GM20431 (cell line): ENCODE data around the gene CCDC159.
"Not testable (repeated sequence)": the region's sequence is repeated elsewhere in the genome, so short reads cannot be mapped to it uniquely, and the experiment has no call there.

Experiments
- in situ Hi-C: fragments of 300-500 bp; cut with MseI, MboI; formaldehyde crosslinking; loops from one replicate; pipeline ENCODE4 v1.15.0; 2020; ENCODE audit warnings: low sequenced_read_pairs; ENCODE audit not compliant: unreplicated experiment

Gene CCDC159, protein sequence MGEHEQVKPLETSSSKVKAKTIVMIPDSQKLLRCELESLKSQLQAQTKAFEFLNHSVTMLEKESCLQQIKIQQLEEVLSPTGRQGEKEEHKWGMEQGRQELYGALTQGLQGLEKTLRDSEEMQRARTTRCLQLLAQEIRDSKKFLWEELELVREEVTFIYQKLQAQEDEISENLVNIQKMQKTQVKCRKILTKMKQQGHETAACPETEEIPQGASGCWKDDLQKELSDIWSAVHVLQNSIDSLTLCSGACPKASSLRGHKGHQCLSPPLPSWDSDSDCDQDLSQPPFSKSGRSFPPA

DNA sequence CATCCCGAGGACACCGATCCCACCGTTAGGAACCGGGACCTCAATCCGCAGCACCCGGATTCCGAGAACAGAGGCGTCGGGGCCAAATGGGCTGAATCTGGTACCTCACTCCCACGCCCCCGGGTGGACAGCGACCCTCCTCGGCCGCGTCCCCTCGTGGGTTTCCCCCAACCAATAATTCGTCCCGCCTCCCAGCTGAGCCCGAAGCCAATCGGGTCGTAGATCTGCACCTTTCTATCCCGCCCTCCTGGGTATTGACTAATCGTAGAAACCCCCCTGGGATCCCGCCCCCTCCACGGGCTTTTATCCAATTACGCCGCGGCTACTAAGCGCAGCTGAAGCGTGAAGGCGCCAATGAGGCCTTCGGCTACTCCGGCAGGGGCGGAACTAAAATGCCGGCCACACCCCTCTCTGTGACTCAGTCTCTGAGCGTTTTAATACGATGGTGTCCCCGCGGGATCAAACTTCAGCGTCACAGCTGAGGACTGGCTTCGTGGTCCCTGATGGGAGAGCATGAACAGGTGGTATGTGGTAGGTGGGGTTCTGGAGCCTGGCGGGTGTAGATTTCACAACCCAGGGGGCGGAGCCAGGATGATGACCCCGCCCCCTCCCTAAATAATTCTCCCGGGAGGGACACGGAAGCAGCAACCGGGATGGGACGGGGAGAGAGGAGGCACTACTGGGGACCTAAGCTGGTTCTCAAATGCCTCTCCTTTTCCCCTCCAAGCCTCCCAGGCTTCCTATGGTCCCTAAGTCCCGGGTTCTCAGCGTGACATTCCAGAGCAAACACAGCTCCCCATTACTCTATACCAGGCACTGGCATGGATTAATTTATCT lies at the start of gene CCDC159, which contains the start of gene TMEM205:
Gene CCDC159 (plus strand): TSS at position 416 of the 837 bp plus-strand sequence. CDS start 88 bp downstream, at position 504.
Gene TMEM205 (minus strand): TSS at position 165 of the 837 bp plus-strand sequence. CDS start 649 bp downstream, outside the sequence.
- in situ Hi-C loops, result no loop called here

DNA sequence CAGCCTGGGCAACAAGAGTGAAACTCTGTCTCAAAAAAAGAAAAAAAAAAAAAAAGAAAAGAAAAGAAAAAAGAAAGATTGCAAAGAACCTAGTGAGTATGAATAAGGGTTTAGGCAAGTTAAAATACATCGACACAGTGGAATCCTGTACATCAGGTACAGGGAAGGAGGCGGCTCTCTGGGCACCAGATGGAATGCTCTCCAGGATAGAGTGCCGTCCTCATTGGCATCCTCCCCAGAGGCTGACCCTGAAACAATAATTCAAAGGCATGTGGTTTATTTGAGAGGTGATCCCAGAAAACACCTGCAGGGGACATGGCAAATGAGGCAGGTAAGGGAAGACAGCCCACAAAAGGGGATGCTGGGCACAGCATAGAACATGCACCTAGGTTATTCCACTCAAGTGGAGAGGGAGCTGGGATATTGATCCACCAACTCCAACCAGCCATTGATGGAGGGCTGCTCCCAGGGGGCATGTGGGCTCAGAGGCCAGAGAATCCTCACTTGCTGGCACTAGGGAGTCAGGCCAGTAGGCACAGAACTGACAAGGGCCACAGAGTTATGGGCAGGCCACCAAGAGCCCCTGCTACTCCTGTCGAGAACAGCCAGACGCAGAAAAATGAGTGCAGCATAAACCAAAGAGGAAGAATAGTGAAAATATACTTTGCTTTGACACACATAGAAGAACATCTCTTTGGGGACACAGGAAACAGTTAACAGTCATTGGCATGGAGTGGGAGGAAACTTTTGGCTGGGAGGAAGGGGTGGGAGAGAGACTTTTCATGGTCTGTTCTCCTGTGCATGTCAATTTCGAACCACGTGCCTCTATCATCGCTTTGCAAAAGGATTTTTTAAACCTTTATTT lies 46.1 kb upstream of the CCDC159 start:
- in situ Hi-C loops, result no loop called here

DNA sequence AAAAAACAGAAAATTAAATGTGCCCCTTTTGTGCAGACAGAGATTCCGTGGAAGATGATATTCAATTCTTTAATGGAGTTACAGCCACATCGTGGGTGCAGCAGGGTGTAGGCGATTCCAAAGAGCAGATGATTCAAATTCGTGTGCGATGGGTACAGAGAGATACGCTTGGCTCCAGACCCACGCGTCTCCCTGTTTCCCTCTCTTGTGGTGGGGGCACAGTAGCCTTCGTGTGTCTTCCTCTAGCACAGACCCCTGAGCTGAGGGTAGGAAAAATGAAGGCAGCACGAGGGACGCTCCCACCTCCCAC lies 45.6 kb upstream of the CCDC159 start:
- in situ Hi-C loops, result no loop called here

DNA sequence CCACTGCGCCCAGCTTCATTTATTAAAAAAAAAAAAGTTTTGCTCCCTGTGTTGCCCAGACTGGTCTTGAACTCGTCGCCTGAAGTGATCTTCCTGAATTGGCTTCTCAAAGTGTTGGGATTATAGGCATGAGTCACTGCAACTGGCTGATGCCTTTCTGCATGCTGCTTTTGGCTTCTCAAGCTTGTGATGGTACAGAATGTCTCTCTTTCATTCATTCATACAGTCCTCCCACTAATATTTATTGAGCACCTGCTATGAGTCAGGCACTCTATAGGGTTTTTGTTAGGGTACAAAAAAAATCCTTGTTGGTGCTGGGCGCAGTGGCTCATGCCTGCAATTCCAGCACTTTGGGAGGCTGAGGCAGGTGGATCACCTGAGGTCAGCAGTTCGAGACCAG lies 41.4 kb upstream of the CCDC159 start:
- in situ Hi-C loops, result no loop called here

DNA sequence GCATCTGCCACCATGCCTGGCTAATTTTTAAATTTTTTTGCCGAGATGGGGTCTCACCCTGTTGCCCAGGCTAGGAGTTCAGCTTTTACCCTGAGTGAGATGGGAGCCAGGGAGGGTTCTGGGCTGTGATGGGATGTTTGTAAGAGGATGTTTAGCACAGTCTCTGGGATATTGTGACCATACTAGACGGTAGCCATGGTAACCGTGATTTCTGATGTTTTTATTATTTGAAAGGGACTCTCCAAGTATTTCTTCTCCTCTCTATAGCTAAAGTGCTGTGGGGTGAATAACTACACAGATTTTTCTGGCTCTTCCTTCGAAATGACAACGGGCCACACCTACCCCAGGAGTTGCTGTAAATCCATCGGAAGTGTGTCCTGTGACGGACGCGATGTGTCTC lies 40.0 kb upstream of the CCDC159 start:
- in situ Hi-C loops, result no loop called here

DNA sequence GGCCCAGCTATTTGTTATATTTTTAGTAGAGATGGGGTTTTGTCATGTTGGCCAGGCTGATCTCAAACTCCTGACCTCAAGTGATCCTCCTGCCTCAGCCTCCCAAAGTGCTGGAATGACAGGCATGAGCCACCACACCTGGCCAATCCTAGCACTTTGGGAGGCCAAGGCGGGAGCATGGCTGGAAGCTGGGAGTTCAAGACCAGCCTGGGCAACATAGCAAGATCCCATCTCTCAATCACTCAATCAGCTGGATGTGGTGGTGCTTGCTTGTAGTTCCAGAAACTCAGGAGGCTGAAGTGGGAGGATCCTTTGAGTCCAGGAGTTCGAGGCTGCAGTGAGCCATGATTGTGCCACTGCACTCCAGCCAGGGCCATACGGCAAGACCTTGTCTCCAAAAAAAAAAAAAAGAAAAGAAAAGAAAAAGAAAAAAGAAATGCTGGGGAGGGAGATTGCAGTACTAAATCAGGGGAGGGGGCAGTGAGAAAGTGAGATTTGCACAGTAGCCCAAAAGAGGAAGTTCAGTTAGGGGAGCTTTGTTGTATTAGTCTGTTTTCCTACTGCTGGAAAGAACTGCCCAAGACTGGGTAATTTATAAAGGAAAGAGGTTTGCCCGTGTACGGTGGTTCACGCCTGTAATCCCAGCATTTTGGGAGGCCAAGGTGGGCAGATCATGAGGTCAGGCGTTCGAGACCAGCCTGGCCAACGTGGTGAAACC lies 25.9 kb upstream of the CCDC159 start:
- in situ Hi-C loops, result not testable (repeated sequence)

DNA sequence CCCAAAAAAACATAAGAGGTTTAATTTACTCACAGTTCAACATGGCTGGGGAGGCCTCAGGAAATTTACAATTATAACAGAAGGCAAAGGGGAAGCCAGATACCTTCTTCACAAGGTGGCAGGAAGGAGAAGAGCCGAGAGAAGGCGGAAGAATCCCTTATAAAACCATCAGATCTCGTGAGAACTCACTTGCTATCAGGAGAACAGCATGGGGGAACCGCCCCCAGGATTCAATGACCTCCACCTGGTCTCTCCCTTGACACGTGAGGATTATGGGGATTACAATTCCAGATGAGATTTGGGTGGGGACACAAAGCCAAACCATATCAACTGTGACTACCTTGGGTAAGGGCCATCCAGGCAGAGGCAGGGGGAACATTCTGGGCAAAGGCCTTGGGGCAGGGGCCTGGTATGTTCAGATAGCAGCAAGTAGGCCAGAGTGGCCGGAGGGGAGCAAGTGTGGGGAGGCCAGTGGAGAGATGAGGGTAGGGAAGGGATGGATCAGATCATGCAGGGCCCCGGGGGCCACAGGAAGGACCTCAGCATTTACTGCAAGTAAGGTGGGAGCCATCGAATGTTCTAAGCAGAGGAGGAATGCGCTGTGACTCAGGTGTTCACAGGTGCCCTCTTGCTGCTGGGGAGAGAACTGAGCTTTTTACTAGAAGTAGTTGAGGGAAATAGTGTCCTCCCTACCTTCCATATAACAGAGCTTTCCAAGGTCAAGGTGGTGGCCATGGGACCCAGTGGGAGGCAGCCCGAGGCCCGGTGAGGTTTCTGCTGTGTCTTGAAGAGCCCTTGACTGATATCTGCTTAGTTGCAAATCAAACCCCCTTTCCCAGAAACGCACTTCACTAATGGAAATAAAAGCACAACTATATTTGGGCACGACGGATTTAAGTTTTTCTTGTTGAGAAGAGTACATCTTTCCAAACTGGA lies 24.9 kb upstream of the CCDC159 start:
- in situ Hi-C loops, result no loop called here

DNA sequence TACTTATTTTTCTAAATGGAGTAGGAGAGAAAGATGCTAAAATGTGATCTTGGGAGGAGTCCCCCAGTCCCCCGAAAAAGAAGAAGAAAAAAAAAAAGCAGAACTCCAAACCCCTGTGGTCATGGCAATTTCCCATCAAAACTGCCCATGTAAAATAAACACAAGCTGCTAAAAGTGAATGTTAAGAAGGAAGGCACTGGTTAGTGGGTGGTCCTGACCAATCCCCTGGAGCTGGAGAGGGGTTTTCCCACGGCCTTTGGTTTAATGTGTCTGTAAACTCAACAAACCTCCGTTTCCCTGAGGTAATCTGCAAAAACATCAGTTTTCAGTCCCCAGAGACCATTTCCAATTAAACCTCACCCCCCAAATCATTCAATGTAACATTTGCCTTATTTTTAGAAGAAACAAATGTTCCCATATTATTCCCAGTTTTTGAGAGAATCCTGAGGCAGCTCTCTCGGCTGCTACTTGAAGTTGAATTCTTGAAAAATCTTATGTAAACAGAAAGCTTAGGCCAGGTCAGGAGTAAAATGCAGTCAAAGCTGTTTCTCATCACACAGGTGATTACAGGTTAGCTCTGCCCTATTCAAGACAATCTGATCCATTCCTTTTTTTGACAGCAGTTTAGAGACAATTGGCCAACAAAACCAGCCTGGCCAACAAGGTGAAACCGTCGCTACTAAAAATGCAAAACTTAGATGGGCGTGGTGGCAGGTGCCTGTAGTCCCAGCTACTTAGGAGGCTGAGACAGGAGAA lies 23.9 kb upstream of the CCDC159 start:
- in situ Hi-C loops, result no loop called here

DNA sequence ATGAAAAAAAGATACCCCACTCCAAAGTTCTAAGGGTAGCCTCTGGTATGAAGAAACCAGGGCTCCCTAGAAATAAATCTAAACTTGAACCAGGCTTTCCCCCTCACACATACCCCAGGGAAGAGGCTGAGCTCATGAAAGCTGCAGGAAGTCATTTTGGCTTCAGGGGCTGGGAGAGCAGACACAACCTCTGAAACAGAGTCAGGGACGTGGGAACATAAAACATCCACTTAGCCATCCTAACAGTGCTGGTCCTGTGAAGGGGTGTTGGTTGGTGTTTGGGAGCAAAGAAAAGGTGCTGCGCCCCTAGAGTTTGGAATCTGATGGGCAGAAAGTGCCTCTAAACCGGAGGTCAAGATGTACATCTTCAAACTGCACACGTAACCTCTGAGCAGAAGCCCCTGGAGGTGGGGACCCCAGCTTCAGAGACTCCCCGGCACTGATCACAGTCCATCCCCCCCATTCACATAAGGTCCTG lies 22.7 kb upstream of the CCDC159 start:
- in situ Hi-C loops, result no loop called here

DNA sequence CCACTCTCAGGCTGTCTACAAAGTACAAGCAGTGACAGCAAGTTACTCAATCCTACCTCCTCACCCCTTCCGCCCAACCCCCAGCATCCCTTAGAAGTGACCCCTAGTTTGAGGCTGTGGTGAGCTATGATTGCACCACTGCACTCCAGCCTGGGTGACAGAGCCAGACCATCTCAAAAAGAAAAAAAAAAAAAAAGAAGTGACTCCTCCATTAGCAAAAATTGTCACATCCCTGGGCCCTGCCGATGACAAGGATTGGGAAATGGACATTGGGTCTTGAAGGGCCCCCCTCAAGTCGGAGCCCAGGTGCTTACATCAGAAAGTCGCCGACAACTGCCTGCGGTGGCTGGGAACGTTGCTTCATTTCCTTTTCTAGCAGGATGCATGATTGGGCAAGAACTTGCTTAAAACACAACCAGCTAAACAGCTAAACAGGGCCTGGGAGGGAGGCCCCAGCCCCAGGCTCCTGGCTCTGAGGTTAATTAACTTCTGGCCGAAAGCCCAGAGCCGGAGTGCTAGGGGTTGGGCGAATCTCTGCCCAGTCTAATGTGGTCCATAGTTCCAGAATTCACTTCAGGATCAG lies 22.1 kb upstream of the CCDC159 start:
- in situ Hi-C loops, result no loop called here

DNA sequence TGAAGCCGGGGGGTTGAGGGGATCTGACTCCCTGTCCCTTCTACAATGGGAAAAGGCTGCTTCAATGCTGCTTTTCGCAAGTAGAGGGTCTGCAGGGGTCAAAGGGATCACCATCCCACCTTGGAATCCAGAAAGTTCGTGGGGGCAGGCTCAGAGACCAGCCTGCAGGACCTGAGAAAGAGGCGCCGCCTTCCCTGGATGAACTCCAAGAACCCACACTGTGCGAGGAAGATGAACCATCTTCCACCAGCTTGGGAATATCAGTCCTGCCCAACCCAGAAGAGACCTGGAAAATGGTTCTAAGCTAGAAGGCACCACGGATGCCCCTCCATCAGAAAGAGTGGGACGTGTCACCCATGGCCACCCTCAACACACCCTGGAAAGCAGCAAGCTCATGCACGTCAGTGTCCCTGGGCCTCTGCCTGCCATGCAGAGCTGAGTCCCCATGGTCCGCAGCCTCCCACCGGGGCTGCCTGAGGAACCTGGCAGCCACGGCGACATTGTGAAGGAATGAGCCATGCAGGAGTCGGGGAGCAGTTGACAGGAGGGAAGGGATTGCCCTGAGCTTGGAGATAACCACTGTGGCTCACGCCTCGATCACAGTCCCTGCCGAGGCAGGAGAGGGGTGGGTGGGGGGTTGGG lies 21.4 kb upstream of the CCDC159 start:
- in situ Hi-C loops, result no loop called here

DNA sequence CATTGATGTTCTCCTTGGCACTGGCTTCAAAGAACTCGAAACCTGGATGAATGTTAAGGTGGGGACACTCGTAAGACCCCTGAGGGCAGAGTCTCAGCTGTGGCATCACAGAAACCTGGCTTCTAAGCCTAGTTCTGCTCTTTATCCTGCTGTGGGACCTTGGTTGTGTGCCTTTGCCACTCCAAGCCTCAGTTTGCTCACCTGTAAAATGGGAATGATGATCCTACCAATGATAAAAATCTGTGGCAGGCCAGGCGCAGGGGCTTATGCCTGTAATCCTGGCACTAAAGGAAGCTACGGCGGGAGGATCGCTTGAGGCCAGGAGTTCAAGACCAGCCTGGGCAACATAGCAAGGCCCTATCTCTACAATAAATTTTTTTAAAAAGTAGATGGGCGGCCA lies 20.8 kb upstream of the CCDC159 start:
- in situ Hi-C loops, result no loop called here

DNA sequence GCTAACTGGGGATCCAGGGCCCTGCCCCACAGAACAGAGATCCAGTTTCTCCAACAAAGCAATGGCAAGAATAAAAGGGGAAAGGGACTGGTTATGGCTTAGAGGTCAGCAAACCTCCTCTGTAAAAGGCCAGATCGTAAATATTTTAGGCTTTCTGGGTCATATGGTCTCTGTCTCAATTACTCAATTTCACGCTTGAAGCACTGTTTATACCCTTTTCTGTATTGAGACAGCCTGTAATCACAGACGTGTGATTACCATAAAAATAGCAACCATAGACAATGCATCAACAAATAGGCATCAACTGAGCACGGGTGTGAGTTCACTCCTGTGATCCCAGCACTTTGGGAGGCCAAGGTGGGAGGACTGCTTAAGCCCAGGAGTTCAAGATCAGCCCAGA lies 16.2 kb upstream of the CCDC159 start:
- in situ Hi-C loops, result no loop called here

DNA sequence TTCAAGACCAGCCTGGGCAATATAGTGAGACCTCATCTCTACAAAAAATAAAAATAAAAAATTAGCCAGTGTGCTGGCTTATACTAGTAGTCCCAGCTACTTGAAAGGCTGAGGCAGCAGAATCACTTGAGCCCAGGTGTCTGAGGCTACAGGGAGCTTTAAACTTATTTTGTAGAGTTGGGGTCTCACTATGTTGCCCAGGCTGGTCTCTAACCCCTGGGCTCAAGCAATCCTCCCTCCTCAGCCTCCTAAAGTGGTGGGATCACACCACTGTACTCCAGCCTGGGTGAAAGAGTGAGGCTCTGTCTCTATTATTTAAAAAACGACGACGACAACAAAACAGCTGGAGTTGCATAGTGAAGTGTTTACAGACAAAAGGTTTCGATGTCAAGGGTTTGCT lies 14.8 kb upstream of the CCDC159 start:
- in situ Hi-C loops, result no loop called here

DNA sequence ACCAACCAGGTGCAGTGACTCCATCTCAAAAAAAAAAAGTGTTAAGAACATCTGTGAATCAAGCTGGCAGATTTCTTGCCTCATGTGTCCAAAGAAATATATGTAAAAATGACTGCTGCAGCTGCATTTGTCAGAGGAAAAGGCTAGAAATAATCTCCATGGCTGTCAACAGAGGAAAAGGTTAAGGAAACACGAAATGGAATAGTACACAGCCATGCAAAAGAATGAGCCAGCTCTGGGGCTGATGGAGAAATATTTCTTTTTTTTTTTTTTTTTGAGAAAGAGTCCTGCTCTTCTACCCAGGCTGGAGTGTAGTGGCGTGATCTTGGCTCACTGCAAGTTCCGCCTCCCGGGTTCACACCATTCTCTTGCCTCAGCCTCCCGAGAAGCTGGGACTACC lies 13.5 kb upstream of the CCDC159 start:
- in situ Hi-C loops, result no loop called here

DNA sequence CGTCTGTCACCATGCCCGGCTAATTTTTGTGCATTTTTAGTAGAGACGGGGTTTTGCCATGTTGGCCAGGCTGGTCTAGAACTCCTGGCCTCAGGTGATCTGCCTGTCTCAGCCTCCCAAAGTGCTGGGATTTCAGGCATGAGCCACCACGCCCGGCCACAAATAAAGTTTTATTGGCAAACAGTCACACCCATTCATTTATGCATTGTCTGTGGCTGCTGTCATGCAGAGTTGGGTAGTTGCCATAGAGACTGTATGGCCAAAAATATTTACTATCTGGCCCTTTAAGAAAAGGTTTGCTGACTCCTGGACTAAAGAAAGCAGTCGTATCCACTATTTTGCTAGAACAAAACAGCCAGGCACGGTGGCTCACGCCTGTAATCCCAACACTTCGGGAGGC lies 12.5 kb upstream of the CCDC159 start:
- in situ Hi-C loops, result not testable (repeated sequence)

DNA sequence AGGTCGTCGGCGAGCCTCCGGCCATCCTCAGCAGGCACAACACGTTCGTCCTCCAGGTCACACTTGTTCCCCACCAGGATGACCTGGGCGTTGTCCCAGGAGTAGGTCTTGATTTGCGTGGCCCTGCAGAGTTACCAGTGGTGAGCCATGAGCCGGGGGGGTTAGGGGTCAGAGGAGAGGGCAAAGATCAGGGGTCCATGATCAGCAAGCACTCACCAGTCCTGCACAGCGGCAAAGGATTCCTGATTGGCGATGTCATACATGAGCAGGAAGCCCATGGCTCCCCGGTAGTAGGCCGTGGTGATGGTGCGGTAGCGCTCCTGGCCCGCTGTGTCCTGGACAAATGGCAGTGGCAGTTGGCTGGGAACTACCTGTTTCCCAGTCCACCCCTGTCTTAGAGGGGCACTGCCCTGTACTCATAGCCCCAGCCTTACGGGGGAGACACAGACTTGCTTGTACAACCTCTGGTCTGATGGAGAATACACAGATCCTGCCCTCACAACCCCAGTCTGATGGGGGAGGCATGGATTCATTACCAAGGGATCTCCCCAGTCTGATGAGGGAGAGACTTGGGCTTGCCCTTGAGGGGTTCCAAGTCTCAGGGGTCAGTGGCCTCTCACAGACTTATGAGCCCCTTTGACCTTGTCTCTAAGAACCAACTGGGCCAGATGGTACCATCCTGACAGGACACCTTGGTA lies 10.7 kb upstream of the CCDC159 start:
- in situ Hi-C loops, result no loop called here
